ENCODE measurements around the gene PLOD3.
"Not testable (repeated sequence)": the region's sequence is repeated elsewhere in the genome, so short reads cannot be mapped to it uniquely, and the experiment has no call there.

Gene PLOD3

GRCh38 chr7:101210143-101210542 lies 7.2 kb downstream of the PLOD3 start:
- DNase-seq: no peak

GRCh38 chr7:101208794-101209193 lies 8.6 kb downstream of the PLOD3 start:
- no peak for DNase-seq

GRCh38 chr7:101207459-101207858 lies 9.9 kb downstream of the PLOD3 start:
- no peak for DNase-seq

- no peak for DNase-seq
Observed at GRCh38 chr7:101206665-101207042, 10.7 kb downstream of the PLOD3 start.

GRCh38 chr7:101205901-101206664 lies 11.3 kb downstream of the PLOD3 start:
- DNase-seq: no peak

GRCh38 chr7:101203740-101204738 lies 13.3 kb downstream of the PLOD3 start:
- DNase-seq: peak; percentile 52

GRCh38 chr7:101202603-101202918 lies 14.8 kb downstream of the PLOD3 start:
- DNase-seq: no peak

- DNase-seq: no peak
Observed at GRCh38 chr7:101201695-101202602, 15.4 kb downstream of the PLOD3 start.

GRCh38 chr7:101200862-101201599 lies 16.4 kb downstream of the PLOD3 start, which contains the start of gene MOGAT3:
Gene MOGAT3 (minus strand): TSS chr7:101201036. CDS start chr7:101200854, 182 bp downstream.
- DNase-seq: no peak

GRCh38 chr7:101200504-101200861 lies 16.9 kb downstream of the PLOD3 start:
- DNase-seq: no peak

- not testable (repeated sequence) for DNase-seq
Observed at GRCh38 chr7:101199522-101199921, 17.9 kb downstream of the PLOD3 start.

GRCh38 chr7:101198476-101198875 lies 18.9 kb downstream of the PLOD3 start:
- DNase-seq: no peak

GRCh38 chr7:101197991-101198390 lies 19.4 kb downstream of the PLOD3 start:
- DNase-seq: no peak

- no peak for DNase-seq
Observed at GRCh38 chr7:101195884-101196283, 21.5 kb downstream of the PLOD3 start.

- no peak for DNase-seq
Observed at GRCh38 chr7:101189109-101189508, 28.3 kb downstream of the PLOD3 start.

- DNase-seq: no peak
Observed at GRCh38 chr7:101186844-101187428, 30.4 kb downstream of the PLOD3 start.

- DNase-seq: no peak
Observed at GRCh38 chr7:101186194-101186593, 31.2 kb downstream of the PLOD3 start.

GRCh38 chr7:101185258-101185839 lies 32.0 kb downstream of the PLOD3 start:
- DNase-seq: no peak

- DNase-seq: no peak
Observed at GRCh38 chr7:101180130-101180755, 37.1 kb downstream of the PLOD3 start, which contains the start of gene NAT16. Gene NAT16 (minus strand): TSS chr7:101180293. CDS start chr7:101174807, 5,486 bp downstream.

GRCh38 chr7:101179713-101180112 lies 37.7 kb downstream of the PLOD3 start:
- no peak for DNase-seq

- DNase-seq: no peak
Observed at GRCh38 chr7:101179117-101179516, 38.3 kb downstream of the PLOD3 start.

All from CD4-positive, alpha-beta T cell treated with Interleukin-10 for 1 hour (primary cell).